GM12874 (cell line): ENCODE measurements around the gene PODXL2.

Experiments
- TF ChIP-seq, protein P1 (sequence below): IDR thresholded peaks from 2 replicates; pipeline ENCODE4 v1.5.1; 2011; ENCODE audit warnings: low read depth, mild to moderate bottlenecking, control low read depth, low read length, moderate library complexity; ENCODE audit not compliant: insufficient read depth

Gene PODXL2

DNA sequence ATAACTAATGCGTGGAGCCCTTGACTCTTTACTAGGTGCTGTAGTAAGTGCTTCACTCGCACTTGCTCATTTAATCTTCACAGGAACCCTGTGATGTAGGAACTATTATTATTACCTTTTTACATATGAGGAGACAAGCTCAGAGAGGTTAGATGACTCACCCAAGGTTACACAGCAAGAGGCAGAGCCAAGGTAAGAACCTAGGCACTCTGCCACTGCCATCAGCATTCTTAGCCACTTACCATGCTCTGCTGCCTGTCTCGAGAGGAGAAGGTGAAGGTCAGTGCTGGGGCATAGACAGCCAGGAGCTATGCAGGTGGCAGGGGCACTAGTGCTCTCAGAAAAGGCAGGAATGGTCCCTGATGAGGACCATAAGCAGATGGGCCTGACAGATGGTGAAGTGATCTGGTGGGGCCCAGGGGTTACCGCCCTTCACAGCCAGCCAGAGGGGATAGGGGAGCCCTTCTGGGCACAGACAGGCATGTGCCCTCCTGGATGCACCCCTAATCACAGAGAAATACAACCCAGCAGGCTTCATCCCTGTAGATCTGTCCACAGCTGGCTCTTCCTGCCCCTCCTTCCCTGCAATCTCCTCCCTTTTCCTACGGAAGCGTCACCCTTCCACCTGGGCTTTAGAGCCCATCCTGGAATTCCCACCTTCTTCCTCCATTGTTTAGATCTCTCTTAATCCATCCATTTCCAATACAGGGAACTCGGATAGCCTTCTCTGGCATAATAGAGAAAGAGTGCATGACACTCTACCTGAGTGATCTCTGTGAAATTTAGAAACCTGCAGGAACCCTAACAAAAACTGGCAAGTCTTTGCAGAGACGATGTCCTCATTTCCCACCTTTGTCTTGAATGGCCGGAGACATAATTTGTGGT is 70.7 kb downstream of the PODXL2 start:
- TF ChIP-seq, protein P1, sequence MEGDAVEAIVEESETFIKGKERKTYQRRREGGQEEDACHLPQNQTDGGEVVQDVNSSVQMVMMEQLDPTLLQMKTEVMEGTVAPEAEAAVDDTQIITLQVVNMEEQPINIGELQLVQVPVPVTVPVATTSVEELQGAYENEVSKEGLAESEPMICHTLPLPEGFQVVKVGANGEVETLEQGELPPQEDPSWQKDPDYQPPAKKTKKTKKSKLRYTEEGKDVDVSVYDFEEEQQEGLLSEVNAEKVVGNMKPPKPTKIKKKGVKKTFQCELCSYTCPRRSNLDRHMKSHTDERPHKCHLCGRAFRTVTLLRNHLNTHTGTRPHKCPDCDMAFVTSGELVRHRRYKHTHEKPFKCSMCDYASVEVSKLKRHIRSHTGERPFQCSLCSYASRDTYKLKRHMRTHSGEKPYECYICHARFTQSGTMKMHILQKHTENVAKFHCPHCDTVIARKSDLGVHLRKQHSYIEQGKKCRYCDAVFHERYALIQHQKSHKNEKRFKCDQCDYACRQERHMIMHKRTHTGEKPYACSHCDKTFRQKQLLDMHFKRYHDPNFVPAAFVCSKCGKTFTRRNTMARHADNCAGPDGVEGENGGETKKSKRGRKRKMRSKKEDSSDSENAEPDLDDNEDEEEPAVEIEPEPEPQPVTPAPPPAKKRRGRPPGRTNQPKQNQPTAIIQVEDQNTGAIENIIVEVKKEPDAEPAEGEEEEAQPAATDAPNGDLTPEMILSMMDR, result no peak

DNA sequence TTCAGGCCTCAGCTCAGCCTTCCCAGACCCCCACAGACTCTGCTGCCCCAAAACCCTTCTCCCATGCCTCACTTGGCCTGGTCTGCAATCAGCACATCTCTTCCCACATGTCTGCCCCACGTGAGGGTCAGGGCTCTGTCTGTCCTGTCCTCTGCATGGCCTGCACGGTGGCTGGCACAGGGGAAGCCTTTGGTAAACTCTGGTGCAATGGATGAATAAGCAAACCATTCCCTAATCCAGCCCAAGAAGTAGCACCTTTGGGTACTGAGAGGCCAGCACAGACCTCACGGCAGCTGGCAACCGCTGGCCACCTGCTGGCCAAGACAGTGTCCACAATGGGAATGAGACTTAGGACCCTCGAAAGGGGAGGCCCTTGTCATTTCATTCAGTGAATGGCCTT is 71.4 kb downstream of the PODXL2 start:
- TF ChIP-seq, protein P1, result no peak

DNA sequence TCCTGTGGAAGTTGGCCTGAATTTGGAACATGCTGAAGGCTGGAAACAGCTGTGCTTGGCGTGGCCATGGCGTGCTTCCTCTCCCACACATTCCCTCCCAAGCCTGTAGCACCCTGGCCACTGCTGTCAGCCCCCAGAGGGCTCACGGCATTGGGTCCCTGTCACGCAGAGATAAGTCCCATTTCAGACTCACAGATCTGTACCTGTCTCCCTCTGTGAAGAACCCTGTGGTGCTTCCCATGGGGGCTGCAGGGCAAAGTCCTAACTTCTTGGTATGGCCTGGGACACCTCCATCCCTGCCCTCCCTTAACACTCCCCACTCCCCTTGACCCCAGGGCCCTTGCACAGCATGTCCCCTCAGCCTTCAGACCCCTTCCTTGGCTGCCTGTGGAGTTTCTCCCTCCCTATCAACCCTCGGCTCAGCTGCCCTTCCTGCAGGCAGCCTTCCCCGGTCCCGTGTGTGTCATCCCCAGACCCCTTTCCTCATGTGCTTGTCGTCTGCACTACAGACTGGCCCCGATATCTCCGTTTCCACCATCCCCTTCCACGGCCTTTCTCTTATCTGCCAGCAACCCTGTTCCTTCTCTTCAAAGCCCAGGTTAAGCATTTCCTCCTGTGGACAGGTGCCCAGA is 72.4 kb downstream of the PODXL2 start:
- TF ChIP-seq, protein P1, result no peak

DNA sequence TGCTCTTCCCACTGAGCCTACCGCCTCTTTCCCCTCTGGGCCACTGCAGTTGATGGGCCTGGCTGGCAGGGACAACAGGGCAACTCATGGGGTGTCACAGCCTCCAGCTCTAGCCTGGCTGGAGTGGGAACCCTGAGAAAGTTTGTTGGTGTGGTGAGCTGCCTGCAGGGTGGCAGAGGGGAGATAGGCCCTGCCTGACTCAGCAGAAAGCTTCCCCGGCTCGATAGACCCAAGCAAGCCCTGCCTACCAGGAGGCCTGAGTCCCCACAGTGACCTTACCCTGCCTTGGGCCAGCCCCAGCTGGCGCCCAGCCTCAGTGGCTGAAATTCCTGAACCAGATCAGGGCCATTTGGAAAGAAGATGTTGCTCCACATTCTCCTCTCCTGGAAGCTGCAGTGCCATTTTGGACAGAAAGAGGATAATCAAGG is 73.2 kb downstream of the PODXL2 start:
- TF ChIP-seq, protein P1, result no peak

DNA sequence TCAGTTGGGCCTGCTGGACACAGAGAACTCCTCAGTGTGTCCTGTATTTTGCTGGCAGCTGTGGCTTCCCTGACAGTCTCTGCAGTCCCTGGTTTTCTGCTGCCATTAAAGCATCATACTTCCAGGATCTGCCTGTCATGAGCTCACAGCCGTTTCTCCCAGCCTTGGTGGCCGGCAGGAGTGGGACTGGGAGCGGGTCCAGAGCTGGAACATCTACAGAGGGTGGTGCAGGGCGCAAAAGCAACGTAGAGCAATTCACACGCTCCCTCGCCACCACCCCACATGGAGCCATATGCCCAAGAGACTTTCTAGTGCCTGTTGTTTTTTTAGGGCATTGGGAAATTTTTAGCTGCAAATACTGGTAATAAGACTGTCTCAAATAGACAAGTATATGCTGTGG is 77.3 kb downstream of the PODXL2 start:
- TF ChIP-seq, protein P1, result no peak

DNA sequence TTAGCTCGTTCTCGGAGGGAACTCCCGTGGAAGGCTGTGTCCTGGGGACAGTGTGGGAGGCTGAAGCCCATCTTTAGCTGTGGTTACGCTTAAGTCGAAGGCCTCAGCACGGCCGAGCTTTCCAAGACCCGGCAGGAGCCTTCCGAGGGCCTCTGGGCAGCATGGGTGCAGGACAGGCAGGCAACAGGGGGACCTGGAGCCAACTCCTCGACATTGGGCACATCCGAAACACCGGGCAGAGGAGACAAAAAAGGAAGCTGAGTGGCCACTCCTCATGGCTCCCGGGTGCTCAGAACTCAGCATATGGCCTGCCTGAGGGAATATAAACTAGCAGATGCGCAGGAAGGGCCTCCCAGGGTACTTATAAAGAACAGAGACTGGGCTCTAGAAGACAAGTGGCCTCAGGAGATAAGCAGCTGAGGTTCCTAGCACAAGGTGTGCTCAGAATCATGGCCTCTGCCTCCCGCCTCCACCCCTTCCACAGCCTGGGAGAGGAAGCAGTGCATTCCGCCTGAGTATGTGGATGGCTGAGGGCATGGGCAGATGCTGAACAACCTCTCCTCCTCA is 77.9 kb downstream of the PODXL2 start:
- TF ChIP-seq, protein P1, result no peak

DNA sequence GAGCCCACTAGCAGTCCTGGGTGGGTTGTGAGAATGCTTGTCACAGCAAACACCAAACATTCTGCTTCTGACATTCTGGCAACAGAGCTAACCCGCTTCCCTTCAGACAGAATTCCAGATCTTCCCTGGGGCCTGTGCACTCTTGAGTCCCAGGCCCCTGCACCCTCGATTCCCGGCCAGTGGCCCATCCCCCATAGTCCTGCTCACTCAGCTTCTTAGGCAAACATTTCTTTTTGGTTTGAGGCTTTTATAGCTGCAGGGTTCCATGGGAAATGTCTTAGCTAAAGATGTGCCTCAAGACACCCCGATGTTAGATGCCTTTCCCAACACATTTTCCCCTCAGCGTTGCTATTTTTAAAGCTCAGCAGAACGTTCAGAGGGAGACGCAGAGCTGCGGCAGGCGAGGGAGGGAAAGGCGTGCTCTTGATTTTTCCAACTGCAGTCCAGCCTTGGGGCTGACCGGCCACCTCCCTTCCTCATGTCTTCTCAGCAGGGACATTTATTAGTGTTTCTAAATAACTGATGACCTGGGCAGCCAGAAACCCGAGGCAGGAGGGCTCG is 78.9 kb downstream of the PODXL2 start:
- TF ChIP-seq, protein P1, result no peak
